ENCODE measurements around the gene TAS1R3.

The TAS1R3 gene

GRCh38 chr1:1331068-1331965 lies at the start of gene TAS1R3:
TAS1R3 (plus strand) TSS chr1:1331280; CDS start chr1:1331346, 66 bp downstream.
- no peak for DNase-seq (ENCODE audit: low read depth)

- no peak for DNase-seq (ENCODE audit: low read depth)
These were observed 49.4 kb upstream of the TAS1R3 start for GRCh38 chr1:1281533-1282321.

GRCh38 chr1:1282998-1283397 lies 48.1 kb upstream of the TAS1R3 start:
- no peak for DNase-seq (ENCODE audit: low read depth)

- DNase-seq (ENCODE audit: low read depth): no peak
These were observed 47.3 kb upstream of the TAS1R3 start for GRCh38 chr1:1283821-1284220.

GRCh38 chr1:1284221-1285101 lies 46.6 kb upstream of the TAS1R3 start:
- no peak for DNase-seq (ENCODE audit: low read depth)

GRCh38 chr1:1285102-1285571 lies 45.9 kb upstream of the TAS1R3 start:
- DNase-seq (ENCODE audit: low read depth): no peak

- no peak for DNase-seq (ENCODE audit: low read depth)
These were observed 45.3 kb upstream of the TAS1R3 start for GRCh38 chr1:1285611-1286311.

GRCh38 chr1:1286313-1287261 lies 44.5 kb upstream of the TAS1R3 start:
- no peak for DNase-seq (ENCODE audit: low read depth)

- no peak for DNase-seq (ENCODE audit: low read depth)
These were observed 43.6 kb upstream of the TAS1R3 start for GRCh38 chr1:1287288-1288110.

- peak; percentile 61 for DNase-seq (ENCODE audit: low read depth)
These were observed 40.8 kb upstream of the TAS1R3 start for GRCh38 chr1:1290238-1290731.

GRCh38 chr1:1291023-1291528 lies 40.0 kb upstream of the TAS1R3 start:
- DNase-seq (ENCODE audit: low read depth): no peak

- peak; percentile 68 for DNase-seq (ENCODE audit: low read depth)
These were observed 39.3 kb upstream of the TAS1R3 start for GRCh38 chr1:1291548-1292441.

GRCh38 chr1:1292442-1292779 lies 38.7 kb upstream of the TAS1R3 start:
- DNase-seq (ENCODE audit: low read depth): no peak

GRCh38 chr1:1292851-1293250 lies 38.2 kb upstream of the TAS1R3 start:
- no peak for DNase-seq (ENCODE audit: low read depth)

GRCh38 chr1:1293263-1294249 lies 37.5 kb upstream of the TAS1R3 start:
- no peak for DNase-seq (ENCODE audit: low read depth)

GRCh38 chr1:1294250-1294890 lies 36.7 kb upstream of the TAS1R3 start:
- no peak for DNase-seq (ENCODE audit: low read depth)

Data from stimulated activated CD4-positive, alpha-beta T cell treated with anti-CD3 and anti-CD28 coated beads, Interleukin-2, amount 100 ng/mL, for 4 hours (primary cell).